Measurements from ENCODE around the gene FUCA1. TPM values are rescaled to one million over a fixed set of nuclear protein-coding genes. Genes with fewer than 3 reads are reported as not detected.
"Not testable (repeated sequence)": the region's sequence is repeated elsewhere in the genome, so short reads cannot be mapped to it uniquely, and the experiment has no call there.

The FUCA1 gene
- total RNA-seq, 4 donors from 2014 or later = 75.5 to 133 (median 112) TPM

DNA sequence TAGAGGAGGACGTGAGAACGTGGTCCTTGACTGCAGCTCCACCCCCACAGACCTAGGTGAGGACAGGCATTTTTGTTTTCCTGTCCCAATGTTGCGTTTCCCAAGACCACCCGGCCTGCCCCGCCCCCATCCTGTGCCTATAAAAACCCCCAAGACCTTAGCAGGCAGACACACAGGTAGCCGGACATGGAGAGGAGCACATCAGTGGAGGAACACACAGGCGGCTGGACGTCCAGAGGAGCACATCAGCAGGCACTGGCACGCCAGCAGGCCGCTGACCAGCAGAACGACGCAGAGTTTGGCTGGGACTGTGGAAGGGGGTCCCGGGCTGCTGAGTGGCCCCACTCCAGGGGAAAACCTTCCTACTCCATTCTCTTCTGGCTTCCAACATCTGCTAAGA is 30.2 kb downstream of the FUCA1 start:
- WGBS, 2 donors = 5 to 14% methylated on average over 6 to 8 of the region's 13 CpGs
- H3K4me3 ChIP-seq (replicated peaks in 1 of 3) = peak overlapping the region in 1 of 3 donors; percentile 7

DNA sequence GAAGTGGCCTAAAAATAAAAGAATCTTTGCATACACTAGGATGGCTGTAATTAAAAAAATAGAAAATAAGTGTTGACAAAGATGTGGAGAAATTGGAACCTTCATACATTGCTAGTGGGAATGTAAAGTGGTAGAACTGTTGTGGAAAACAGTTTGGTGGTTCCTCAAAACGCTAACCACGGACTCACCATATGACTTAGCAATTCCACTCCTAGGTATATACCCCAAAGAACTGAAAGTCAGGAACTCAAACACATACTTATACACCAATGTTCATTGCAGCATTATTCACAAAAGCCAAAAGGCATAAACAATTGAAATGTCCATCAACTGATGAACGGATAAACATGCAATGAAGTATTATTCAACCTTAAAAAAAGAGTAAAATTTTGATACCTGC is 32.1 kb downstream of the FUCA1 start:
- 82 to 83% methylated on average over 3 of the region's 3 CpGs for WGBS, 2 donors
- intact Hi-C loops (cut with DNase I) = no loop called here
- Histone ChIP-seq H3K4me3 (replicated peaks in 1 of 3) (no peak overlapping the region), H3K36me3 (no peaks in the 10 kb centered on the region), H3K27ac (no peak overlapping the region), H3K9me3 (no peaks in the 10 kb centered on the region), H3K27me3 (no peaks in the 10 kb centered on the region), H3K4me1 (peaks cover 6 to 10% of the 10 kb centered on the region in 2 donors)
- no peak for TF ChIP-seq POLR2A (IDR thresholded peaks at IDR 0.05)
- TF ChIP-seq, protein P1, sequence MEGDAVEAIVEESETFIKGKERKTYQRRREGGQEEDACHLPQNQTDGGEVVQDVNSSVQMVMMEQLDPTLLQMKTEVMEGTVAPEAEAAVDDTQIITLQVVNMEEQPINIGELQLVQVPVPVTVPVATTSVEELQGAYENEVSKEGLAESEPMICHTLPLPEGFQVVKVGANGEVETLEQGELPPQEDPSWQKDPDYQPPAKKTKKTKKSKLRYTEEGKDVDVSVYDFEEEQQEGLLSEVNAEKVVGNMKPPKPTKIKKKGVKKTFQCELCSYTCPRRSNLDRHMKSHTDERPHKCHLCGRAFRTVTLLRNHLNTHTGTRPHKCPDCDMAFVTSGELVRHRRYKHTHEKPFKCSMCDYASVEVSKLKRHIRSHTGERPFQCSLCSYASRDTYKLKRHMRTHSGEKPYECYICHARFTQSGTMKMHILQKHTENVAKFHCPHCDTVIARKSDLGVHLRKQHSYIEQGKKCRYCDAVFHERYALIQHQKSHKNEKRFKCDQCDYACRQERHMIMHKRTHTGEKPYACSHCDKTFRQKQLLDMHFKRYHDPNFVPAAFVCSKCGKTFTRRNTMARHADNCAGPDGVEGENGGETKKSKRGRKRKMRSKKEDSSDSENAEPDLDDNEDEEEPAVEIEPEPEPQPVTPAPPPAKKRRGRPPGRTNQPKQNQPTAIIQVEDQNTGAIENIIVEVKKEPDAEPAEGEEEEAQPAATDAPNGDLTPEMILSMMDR (IDR thresholded peaks at IDR 0.05) = no peak
- no peak for DNase-seq

More for the DNA sequence above, 30.2 kb downstream of the FUCA1 start:
- H3K9me3 ChIP-seq = no peaks in the 10 kb centered on the region
- TF ChIP-seq POLR2A (IDR thresholded peaks at IDR 0.05) = no peak
- TF ChIP-seq, protein P1 (IDR thresholded peaks at IDR 0.05) = no peak
- DNase-seq = peak in 1 of 2 donors; percentile 8
- no peak overlapping the region for H3K27ac ChIP-seq
- H3K27me3 ChIP-seq = no peaks in the 10 kb centered on the region
- peaks cover 6 to 10% of the 10 kb centered on the region in 2 donors for H3K4me1 ChIP-seq
- H3K36me3 ChIP-seq = no peaks in the 10 kb centered on the region
- intact Hi-C loops (cut with DNase I) = no loop called here

DNA sequence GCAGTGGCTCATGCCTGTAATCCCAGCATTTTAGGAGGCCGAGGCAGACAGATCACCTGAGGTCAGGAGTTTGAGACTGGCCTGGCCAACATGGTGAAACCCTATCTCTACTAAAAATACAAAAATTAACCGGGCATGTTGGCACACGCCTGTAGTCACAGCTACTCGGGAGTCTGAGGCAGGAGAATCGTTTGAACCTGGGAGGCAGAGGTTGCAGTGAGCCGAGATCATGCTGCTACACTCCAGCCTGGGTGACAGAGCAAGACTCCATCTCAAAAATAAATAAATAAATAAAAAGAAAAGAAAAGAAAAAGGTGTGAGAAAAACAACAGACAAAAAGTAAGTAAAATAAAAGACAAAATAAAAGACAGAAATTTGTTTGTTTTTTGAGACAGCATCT is 33.9 kb downstream of the FUCA1 start:
- H3K36me3 ChIP-seq; H3K27me3 ChIP-seq; intact Hi-C loops (cut with DNase I): not testable (repeated sequence)

DNA sequence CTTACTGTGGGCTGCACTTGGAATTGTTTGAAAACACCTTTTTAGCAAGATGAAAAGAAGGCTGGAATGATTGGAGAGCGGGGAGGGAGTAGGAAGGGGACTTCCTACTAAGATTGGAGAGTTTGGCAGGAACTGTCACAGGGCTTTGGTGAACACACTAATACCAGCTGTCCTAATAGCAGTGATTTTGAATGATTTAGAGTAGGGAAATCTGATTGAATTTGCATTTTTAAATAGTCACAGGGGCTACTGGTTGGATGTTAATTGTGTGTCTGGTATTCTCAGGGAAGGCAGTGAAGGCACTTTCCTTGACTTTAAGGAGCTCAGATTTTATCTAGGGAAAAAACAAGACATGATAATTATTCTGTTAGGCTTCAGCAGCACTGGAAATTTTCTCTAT is 40.4 kb downstream of the FUCA1 start:
- Histone ChIP-seq H3K4me1 (peaks cover 0 to 7% of the 10 kb centered on the region in 2 donors), H3K27ac (no peak overlapping the region), H3K27me3 (no peaks in the 10 kb centered on the region), H3K36me3 (no peaks in the 10 kb centered on the region), H3K4me3 (replicated peaks in 1 of 3) (no peak overlapping the region), H3K9me3 (no peaks in the 10 kb centered on the region)
- TF ChIP-seq, protein P1 (IDR thresholded peaks at IDR 0.05) = no peak
- no peak for TF ChIP-seq POLR2A (IDR thresholded peaks at IDR 0.05)
- DNase-seq = no peak
- 75 to 90% methylated on average over 1 of the region's 1 CpG for WGBS, 2 donors
- intact Hi-C loops (cut with DNase I) = loop anchor here (5.0 kb wide), 1 partner anchor 40 kb away; the partner anchor contains the start of gene FUCA1

More for the DNA sequence above, 33.9 kb downstream of the FUCA1 start:
- not testable (repeated sequence) for H3K4me3 ChIP-seq (replicated peaks in 1 of 3); H3K27ac ChIP-seq; DNase-seq; H3K4me1 ChIP-seq; H3K9me3 ChIP-seq
- WGBS, 2 donors = 83 to 84% methylated on average over 6 of the region's 6 CpGs

DNA sequence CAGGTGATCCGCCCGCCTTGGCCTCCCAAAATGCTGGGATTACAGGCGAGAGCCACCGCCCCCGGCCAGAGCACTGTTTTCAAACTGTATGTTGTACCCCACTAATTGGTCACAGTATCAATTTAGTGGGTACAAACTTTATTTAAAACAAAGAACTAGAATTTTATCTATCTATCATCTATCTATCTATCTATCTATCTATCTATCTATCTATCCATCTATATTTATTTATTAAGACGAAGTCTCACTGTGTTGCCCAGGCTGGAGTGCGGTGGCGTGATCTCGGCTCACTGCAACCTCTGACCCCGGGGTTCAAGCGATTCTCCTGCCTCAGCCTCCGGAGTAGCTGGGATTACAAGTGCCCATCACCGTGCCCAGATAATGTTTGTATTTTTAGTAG is 41.5 kb downstream of the FUCA1 start:
- not testable (repeated sequence) for H3K27ac ChIP-seq; H3K27me3 ChIP-seq; H3K4me3 ChIP-seq (replicated peaks in 1 of 3); H3K4me1 ChIP-seq; H3K9me3 ChIP-seq; DNase-seq; H3K36me3 ChIP-seq
- WGBS, 2 donors = 96 to 99% methylated on average over 13 of the region's 13 CpGs
- intact Hi-C loops (cut with DNase I) = loop anchor here (5.0 kb wide), 1 partner anchor 41 kb away; the partner anchor contains the start of gene FUCA1

DNA sequence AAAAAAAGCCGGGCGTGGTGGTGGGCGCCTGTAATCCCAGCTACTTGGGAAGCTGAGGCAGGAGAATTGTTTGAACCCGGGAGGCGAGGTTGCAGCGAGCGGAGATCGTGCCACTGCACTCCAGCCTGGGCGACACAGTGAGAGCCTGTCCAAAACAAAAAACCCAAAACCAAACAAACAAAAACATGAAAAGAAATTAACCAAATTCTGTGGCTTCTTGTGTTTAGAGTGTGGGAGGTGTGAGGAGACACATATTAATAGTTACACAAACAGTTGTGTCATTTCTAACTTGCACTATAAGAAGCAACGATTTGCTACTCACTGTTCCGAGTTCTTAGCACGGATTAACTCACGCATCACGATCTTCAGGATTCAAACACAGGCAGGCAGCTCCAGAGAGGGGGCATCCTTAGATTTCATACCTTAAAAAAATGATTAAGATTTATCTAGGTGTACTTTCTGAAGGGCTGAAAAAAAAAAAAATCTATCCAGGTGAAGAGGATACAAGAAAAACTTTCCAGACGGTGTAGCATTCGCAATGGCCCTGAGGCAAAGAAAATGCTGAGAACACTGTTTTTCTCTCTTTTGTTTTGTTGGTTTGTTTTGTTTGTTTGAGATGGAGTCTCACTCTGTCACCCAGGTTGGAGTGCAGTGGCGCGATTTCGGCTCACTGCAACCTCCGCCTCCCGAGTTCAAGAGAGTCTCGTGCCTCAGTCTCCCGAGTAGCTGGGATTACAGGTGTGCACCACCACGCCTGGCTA is 42.1 kb downstream of the FUCA1 start:
- H3K27ac ChIP-seq = peak overlapping the region; percentile 91 to 99 (median 91)
- TF ChIP-seq, protein P1 (IDR thresholded peaks at IDR 0.05) = no peak
- TF ChIP-seq POLR2A (IDR thresholded peaks at IDR 0.05) = no peak
- peak overlapping the region in 2 of 3 donors; percentile 10 to 84 for H3K4me3 ChIP-seq (replicated peaks in 1 of 3)
- no peaks in the 10 kb centered on the region for H3K9me3 ChIP-seq
- H3K27me3 ChIP-seq = no peaks in the 10 kb centered on the region
- peak in 1 of 2 donors; percentile 7 for DNase-seq
- WGBS, 2 donors = 50 to 58% methylated on average over 24 of the region's 24 CpGs
- intact Hi-C loops (cut with DNase I) = loop anchor here (5.0 kb wide), 1 partner anchor 41 kb away; the partner anchor contains the start of gene FUCA1
- H3K4me1 ChIP-seq = peaks cover 0 to 7% of the 10 kb centered on the region in 2 donors
- no peaks in the 10 kb centered on the region for H3K36me3 ChIP-seq
